GM18499 (cell line): ENCODE results near the gene CDH2.

ENCODE experiments used
- ATAC-seq: cut with Tn5 transposase; IDR thresholded peaks from one replicate; pipeline ENCODE4 v1.9.1; 2021; ENCODE audit warnings: moderate number of reproducible peaks; ENCODE audit not compliant: insufficient read depth, unreplicated experiment

CDH2 gene

DNA sequence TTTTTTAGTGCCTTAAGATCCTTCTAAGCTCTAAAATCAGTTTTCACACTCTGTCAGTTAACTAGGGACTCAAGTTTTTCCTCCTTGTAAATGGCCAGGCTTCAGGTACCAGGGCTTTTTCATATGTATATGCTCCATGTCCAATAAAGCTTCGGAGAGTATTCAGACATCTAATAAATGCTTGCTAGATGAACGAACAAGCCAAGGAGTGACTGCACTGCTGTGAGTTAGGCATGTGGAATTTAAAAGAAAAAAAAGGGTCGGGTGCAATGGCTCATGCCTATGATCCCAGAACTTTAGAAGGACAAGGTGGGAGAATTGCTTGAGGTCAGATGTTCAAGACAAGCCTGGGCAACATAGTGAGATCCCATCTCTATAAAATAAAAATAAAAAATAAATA is 81.9 kb downstream of the CDH2 start:
- no peak for ATAC-seq

DNA sequence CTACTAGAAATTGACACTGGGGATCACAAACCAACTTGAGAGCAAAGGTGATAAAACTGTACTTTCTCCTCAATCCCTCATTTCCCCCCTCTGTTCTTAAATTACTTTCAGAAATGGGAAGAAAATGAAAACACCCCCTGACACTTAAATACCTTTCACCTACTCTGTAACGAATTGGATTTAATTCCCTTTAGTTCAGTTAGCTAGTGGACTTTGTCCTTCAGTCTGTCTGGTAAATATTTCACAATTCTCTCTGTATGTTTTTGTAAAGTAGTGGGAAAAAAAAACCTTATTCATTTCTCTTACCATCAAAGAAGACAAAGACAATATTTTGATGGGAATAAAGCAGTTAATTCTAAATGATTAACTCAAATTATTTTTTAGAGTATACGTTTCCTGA is 85.7 kb downstream of the CDH2 start:
- no peak for ATAC-seq

DNA sequence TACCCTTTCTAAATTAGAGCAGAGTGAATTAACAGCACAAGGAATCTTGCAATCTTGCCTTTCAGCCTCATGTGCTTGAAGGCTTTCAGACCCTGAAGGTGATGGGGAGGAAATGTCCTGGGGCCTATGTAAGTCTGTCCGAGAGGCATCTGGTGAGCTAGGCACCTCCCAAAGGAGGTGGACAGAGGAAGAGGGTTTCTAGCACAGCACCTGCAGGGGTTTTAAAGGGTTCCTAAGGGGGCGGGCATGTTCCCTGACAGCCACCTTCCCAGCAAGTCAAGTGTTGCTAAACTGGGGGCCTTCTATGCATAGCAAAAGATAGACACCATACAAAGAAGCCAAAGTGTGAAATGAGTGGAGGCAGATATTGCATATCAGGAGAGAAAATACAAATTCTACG is 88.5 kb downstream of the CDH2 start:
- no peak for ATAC-seq

DNA sequence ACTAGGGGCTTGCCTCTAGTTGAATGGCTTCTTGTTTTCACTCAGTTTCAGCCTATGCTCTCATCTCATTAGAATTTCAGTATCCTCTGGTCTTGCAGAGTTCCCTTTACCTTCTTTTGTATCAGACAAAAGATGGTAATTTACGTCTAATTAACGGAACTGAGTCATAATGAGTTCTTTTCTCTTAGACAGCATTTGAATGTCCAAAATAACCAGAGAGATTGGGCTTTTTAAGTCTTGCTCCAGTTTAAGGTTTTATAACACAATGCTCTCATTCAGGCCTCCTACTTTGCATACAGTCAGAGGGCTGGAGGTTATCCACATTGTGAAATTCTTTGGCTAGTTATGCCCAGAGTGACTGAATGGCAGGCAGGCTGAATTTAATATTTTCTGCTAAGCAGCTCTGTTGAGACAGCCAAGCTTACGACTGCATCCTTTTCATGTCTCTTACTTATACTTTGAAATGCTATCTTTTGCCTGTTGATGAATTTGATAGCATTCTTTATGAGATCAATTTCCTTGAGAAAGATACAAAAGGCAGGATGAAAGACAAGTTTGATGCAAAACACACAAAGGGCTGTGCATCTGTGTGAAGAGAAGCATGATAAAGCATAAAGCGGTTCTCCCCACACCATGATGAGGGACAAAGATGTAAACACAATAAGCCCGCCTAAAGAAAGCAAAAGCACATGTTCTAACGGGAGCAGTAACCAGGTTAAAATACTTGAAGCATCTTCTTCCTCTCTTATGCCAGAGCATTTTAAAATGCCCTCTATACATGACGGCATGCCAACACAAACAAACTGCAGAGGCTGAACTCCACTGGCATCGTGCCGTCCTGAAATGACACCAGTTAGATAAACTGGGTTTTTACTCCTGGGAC is 90.0 kb downstream of the CDH2 start:
- no peak for ATAC-seq

DNA sequence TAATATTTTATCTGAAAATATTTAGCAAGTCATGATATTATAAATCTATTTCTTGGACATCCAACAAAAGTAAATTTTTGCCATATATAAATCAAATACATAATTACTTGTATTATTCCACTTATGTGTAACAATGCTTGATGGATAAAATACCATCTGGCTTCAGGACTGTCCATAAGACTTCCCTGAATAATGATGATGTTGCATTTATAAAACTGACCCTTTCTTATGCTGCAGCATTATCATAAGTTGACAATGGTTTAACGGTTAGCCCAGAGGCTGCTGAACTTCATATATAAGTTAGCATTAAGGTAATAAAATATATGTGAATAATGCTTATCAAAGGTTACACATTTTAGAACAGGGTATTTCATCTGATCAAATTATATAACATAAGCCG is 95.4 kb downstream of the CDH2 start:
- ATAC-seq = no peak

DNA sequence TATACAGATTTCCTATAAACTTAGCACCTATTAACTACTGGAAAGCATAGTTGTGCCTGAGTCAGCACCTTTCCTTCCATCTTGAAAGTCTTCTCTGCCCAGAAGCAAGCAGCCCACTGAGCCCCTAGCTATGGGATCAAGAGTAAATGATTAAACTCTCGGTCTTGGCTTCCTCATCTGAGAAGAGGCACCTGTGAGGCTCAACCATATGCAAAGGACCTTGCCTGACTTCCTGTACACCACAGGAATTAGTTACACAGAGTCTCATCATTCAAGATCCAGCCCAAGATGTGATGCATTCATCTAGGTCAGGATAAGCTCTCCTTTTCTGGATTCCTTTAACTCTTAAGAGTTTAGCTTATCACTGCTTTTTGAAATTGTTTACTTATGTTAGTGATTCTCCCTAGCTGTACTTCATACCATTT is 96.0 kb downstream of the CDH2 start:
- ATAC-seq = no peak

DNA sequence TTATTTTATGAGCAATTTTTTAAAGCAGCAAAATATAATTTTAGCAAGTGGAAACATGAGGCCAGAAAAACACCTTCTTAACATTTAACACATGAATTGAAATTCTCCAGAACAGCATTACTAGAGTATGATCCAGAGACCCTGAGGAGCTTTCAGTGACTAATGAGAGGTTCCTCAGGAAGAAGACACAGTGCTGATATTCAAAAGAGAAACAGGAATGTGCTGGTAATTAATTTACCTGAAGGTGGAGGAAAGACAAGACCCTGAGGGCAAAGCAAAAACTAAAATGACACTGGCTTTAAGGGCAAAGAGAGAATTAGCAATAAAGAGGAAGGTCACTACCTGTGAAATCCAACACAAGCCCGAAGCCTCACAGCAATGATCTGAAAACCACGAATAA is 97.0 kb downstream of the CDH2 start:
- ATAC-seq = no peak

DNA sequence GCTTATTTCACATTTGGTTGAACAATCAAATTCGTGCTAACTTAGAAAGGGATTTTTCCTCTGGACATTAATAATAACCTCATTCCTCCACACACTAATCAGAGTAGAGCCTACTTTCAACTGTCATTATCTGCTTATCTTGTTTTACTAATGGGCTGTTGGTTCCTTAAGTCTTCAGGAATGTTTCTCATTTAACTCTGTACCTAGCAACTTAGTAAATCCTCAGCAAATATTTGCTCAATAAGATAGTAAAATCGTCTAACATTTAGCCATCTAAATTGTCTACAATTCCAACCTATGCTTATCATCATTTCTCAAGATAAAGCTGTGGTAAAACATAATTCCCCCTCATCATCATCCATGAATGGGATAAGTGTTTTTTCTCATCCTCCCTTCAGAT is 98.1 kb downstream of the CDH2 start:
- ATAC-seq = no peak

DNA sequence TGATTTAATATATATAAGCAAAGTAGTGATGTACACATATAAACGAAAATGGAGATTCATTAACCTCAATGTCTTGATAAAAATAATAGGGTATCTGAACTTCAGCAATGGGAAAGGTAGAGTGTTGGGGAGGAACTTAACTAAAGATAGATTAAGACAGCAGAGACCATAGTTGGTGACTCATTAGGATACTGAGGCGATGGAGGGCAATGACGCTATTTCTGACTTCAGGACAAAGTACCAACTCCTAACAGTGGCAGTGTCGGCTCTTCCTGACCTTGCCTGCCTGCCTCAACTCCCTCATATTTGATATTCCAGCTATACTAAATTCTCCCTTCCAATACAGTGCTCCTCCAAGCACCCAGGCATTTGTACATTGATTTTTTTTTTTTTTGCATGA is 98.6 kb downstream of the CDH2 start:
- no peak for ATAC-seq

DNA sequence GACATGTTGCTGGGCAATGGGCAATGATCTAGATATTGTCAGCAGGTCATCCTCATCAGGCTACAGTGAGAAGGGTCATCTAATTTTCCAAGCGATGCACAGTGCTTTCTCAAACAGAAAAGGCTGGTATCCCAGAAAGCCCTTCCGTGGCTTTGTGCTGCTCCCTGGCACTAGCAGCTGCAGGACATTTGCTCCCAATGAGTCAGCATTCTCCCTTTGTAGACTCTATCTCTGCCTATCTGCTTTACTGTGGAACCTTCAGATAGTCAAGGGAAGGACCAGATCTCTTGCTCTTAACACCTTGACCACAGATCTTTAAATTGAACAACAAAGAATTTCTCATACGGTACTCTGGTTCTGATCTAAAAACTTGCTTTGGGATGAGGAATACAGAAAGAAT is 101.4 kb downstream of the CDH2 start:
- no peak for ATAC-seq

DNA sequence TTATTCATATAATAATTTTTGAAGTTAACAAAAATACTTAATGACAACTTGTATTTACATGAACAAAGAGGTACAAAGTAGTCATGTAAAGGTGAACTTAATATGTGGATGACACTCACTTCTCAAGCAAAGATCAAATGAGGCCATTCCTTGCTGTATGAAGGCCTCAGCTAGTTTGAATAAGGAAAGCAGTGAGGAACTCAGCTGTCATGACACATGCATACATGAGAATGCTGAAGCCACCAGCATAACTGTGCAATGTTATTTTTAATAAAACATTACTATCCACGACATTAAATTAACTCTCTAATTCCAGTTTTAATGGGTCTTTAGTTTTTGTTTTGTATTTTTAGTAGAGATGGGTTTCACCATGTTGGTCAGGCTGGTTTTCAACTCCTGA is 102.9 kb downstream of the CDH2 start:
- ATAC-seq = no peak

DNA sequence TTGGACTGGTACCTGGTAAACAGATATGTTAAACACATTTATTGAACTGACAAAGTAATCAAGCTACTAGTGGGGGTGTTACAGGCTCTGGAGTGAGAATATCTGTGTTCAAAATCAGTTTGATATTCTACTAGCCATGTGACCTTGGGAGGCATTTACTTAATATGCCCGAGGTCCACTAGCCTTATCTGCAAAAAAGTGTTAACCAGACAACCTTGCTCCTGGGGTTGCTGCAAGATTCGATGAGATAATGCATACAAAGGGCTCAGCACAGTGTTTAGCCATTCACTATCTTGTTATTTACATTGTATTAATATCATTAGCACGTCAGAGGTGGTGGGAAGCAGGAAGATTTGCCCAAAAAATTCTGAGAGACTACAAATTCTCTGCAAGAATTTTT is 103.3 kb downstream of the CDH2 start:
- ATAC-seq = no peak

DNA sequence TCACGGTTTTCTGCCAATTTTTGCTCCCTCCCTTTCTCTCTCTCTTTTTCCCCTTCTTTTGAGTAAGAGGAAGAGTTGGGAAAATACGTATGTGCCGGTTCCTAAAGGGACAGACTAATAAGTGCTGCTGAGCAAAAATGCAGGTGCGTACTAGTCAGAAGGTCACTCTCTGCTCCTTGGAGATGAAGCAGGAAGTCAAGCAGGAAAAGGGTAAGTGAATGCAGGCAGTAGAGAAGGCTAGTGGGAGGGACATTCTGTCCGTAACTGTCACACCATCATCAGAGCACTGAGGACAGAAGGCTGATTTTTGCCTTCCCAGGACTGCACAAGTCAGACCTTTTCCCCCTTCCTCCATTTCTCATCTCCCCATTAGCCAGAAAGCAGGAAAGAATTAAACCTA is 105.7 kb downstream of the CDH2 start:
- ATAC-seq = no peak

DNA sequence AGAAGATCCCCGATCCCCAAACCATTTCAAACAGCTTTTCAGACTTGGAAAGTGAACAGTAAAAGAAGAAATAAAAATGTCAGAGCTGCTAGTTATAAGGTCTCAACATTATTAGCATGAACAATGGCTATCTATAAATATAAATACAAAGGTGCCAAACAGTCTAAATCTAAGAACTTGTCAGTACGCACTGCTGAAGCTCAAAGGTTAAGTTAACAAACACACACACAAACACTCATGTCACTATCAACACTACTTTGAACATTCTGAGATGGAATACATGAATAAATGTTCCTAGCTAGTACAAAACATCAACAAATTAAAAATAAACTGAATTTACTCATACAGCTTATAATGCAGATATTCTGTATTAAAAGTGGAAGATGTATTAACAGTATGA is 108.7 kb downstream of the CDH2 start:
- ATAC-seq = no peak

DNA sequence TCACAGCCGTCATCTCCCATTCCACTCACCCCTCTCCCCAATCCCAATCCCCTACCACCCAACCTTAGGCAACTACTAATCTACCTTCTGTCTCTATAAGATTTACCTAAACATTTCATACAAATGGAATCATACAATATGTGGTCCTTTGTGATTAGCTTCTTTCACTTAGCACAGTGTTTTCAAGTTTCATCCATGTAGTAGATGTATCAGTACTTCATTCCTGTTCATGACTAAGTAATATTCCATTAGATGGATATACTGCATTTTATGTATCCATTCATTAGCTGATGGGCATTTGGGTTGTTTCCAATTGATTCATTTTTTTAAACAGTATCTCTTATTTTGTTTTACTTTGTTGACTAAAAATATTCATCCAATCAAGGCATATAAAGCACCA is 109.6 kb downstream of the CDH2 start:
- ATAC-seq = no peak

DNA sequence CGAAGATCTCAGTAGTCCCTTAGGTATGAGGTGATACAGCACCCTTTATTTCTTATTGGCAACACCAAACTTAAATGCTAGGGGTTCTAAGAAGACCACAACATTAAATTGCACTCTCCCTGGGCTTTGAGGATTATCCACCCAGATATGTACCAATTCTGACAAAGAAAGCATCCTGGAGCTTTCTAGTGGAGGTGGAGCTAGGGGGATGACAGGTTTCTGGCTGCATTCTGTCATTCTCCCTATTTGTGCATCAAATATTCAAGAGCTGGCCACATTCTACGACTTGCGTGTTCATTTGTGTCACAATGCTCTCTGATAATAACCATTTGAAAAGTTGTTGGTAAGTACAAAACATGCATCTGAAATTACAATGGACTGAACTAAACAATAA is 111.1 kb downstream of the CDH2 start:
- ATAC-seq = no peak

DNA sequence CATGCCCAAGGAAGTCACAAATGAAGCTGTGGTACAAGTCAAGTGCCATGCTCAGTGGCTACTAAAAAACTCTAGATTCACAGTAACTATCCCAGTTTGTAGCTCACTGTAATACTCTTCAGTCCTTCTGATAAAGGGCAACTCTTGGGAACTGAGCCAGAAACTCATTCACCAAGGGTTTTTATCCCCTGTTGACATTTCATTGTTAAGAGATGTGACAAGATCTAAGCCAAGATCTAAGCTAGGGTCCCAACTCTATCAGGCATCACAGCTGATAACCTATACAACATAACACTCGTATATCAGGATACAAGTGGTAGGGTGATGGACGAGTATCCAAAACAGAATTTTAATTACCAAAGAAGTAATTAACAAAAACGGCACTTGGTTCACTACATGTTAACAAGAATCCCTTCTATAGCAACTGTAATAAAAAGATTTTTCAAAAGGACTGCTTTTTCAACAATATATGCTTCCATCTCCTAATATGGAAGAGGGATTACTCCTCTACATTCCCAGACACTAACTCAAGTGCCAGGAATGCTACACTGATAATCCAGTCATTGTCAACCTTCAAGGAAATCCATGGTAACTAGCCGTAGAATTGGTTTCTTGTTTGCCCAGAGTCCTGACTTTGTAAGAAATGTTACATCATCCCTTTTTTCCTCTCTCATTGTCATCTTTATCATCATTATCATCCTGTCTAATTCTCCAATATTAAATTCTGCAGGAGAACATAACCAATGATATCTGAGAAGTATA is 111.7 kb downstream of the CDH2 start:
- no peak for ATAC-seq

DNA sequence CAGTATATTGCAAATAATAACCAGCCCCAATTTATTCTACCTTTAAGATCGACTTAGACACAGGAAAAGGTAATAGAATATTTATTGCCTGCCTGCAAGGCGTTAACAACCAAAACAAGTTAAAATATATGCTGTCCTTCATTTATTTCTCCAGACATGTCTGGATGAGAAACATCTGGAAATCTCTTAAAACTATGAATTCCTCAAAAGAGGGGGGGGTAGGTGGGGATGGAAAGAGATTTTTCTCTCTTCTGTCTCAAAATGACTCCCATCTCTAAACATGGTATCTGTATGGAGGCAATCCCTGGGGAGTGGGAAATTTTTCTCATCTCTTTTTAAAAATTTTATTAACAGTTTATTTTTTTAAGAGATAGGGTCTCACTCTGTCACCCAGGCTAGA is 113.0 kb downstream of the CDH2 start:
- ATAC-seq = no peak

DNA sequence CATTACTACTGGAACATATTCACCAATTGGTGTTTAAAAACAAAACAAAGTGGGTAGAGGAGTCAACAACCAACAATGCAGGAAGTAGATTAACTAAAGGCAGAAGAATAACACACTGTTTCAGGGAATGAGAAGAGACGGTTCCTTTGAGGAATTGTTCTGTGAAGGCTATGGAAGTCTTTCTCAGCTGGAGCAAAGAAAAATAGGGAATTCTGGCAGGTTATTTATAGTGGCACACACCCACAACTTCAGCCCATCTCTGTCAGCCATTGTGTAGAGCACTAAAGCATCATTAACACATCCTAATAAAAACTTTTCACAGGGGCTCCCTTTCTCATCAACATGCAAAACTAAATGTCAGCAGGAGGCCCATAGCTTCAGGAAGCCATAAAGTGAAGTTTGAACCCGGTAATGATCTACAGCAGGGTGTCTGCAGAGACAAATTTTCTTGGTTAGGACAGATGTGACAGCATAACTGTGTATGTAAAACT is 113.6 kb downstream of the CDH2 start:
- ATAC-seq = no peak

DNA sequence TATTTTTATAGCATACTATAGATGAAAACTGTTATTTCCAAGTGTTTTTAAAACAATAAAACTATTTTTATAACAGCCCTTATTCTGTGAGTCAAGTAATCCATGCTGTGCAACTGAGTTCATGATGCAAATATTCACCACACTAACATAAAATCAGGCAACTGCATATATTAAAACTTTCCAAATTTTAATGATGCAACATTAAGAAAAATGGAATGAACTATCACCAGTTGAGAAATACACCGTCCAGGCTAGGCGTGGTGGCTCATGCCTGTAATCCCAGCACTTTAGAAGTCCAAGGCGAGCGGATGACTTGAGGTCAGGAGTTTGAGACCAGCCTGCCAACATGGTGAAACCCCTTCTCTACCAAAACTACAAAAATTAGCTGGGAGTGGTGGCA is 114.5 kb downstream of the CDH2 start:
- no peak for ATAC-seq

DNA sequence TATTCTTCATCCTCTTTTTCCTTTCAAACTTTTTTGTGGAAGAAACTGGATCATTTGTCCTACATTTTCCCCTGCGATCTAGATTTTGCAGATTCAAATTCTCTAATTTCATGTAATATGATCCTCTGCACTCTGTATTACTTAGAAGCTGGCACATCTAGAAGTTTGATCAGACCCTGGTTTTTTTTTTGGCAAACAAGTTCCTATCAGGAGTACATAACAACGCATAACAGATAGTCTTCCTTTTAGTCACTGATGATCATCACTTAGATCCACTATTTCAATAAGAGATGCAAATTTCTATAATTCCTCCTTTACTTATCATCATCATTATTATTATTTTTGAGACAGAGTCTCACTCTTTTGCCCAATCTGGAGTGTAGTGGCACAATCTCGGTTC is 117.1 kb downstream of the CDH2 start:
- no peak for ATAC-seq

DNA sequence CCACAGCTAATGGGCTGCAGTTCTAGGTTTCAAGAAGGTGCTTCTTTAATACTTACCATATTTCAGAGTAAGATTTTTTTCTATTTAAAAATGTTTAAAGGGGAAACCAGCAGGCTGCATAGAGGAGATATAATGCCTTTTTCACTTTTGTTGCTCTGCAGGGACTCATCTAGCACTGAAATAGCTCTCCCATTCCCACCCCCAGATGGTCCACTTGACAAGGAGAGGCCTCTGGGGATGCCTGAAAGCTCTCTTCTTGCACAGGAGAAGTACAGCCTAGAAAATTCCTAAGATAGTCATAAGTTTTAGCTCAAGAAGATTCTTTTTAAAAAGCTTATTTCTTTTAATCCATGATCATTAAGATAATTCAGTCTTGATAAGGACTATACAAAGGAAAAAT is 126.4 kb downstream of the CDH2 start:
- no peak for ATAC-seq
